Neural cell (in vitro differentiated cells): ENCODE results near the gene POLH. TPM values are rescaled to one million over a fixed set of nuclear protein-coding genes. Genes with fewer than 3 reads are reported as not detected.

Experiments
- H2AFZ ChIP-seq: fragments of 200-600, 300-800 bp; sonication (generic), shearing (Covaris generic); 2 replicates; pipeline ENCODE4 v1.6.0; 2014; ENCODE audit warnings: low read depth, mild to moderate bottlenecking, antibody characterized with exemption, low read length, moderate library complexity
- H3F3A ChIP-seq: fragments of 200-600 bp; shearing (Covaris generic); 2 replicates; pipeline ENCODE4 v1.6.1; 2016; ENCODE audit warnings: mild to moderate bottlenecking, moderate library complexity, mixed read lengths, antibody characterized with exemption, low read length; ENCODE audit not compliant: insufficient read depth, poor library complexity, severe bottlenecking
- H3K27ac ChIP-seq: fragments of 200-600, 300-800 bp; sonication (generic), shearing (Covaris generic); 2 replicates; pipeline ENCODE4 v1.5.1; 2014; ENCODE audit warnings: mild to moderate bottlenecking, low read length, moderate library complexity
- H3K27me3 ChIP-seq: fragments of 300-800, 200-600 bp; sonication (generic), shearing (Covaris generic); 2 replicates; pipeline ENCODE4 v1.6.0; 2014; ENCODE audit warnings: mild to moderate bottlenecking, low read depth, low read length, moderate library complexity; ENCODE audit not compliant: insufficient read depth
- H3K36me3 ChIP-seq: fragments of 300-800, 200-600 bp; sonication (generic), shearing (Covaris generic); 2 replicates; pipeline ENCODE4 v1.5.1; 2014; ENCODE audit warnings: mild to moderate bottlenecking, antibody characterized with exemption, low read length, moderate library complexity; ENCODE audit not compliant: insufficient read depth
- H3K4me2 ChIP-seq: fragments of 300-800, 200-600 bp; sonication (generic), shearing (Covaris generic); 2 replicates; pipeline ENCODE4 v1.6.0; 2014; ENCODE audit warnings: mild to moderate bottlenecking, low read length
- H3K4me3 ChIP-seq: fragments of 300-800, 200-600 bp; sonication (generic), shearing (Covaris generic); 2 replicates; pipeline ENCODE4 v1.5.1; 2014; ENCODE audit warnings: mild to moderate bottlenecking, low read length, moderate library complexity
- H3K79me2 ChIP-seq: fragments of 200-600 bp; shearing (Covaris generic); replicated peaks from 2 replicates; pipeline ENCODE4 v1.6.0; 2014; ENCODE audit warnings: mild to moderate bottlenecking, low read length, moderate library complexity; ENCODE audit not compliant: insufficient read depth
- H3K9ac ChIP-seq: fragments of 300-800, 200-600 bp; sonication (generic), shearing (Covaris generic); 2 replicates; pipeline ENCODE4 v1.6.1; 2016; ENCODE audit warnings: mild to moderate bottlenecking, low read length, mixed read lengths
- H3K9me2 ChIP-seq: fragments of 200-600 bp; shearing (Covaris generic); 2 replicates; pipeline ENCODE4 v1.6.1; 2016; ENCODE audit warnings: mild to moderate bottlenecking, low read length, mixed read lengths; ENCODE audit not compliant: insufficient read depth
- H3K9me3 ChIP-seq: fragments of 200-600, 300-800 bp; sonication (generic), shearing (Covaris generic); 2 replicates; pipeline ENCODE4 v1.6.1; 2016; ENCODE audit warnings: mild to moderate bottlenecking, mixed run types, low read length, moderate library complexity, mixed read lengths
- H4K20me1 ChIP-seq: fragments of 200-600 bp; shearing (Covaris generic); 2 replicates; pipeline ENCODE4 v1.6.1; 2016; ENCODE audit warnings: mild to moderate bottlenecking, mixed run types; ENCODE audit not compliant: insufficient read depth
- CTCF ChIP-seq: fragments of 450-650 bp; IDR thresholded peaks from 2 replicates; pipeline ENCODE4 v1.5.1; 2014; ENCODE audit warnings: antibody characterized with exemption, mild to moderate bottlenecking, moderate library complexity; ENCODE audit not compliant: poor library complexity, severe bottlenecking
- EP300 ChIP-seq: fragments of 450-650 bp; conservative IDR thresholded peaks from 2 replicates; pipeline ENCODE4 v1.6.1; 2014; ENCODE audit warnings: antibody characterized with exemption, mild to moderate bottlenecking, moderate library complexity; ENCODE audit not compliant: poor library complexity, severe bottlenecking
- EZH2 ChIP-seq: fragments of 200-600, 300-800 bp; shearing (Covaris generic), sonication (generic); IDR thresholded peaks from 2 replicates; pipeline ENCODE4 v1.6.1; 2014; ENCODE audit warnings: antibody characterized with exemption, low read length, borderline replicate concordance, mild to moderate bottlenecking; ENCODE audit not compliant: insufficient read depth, poor library complexity, severe bottlenecking
- MXI1 ChIP-seq: fragments of 450-650 bp; conservative IDR thresholded peaks from 2 replicates; pipeline ENCODE4 v1.6.1; 2014; ENCODE audit warnings: antibody characterized with exemption, mild to moderate bottlenecking; ENCODE audit not compliant: poor library complexity, severe bottlenecking
- POLR2AphosphoS5 ChIP-seq: IDR thresholded peaks from 2 replicates; pipeline ENCODE4 v1.6.1; 2012
- RAD21 ChIP-seq: fragments of 450-650 bp; conservative IDR thresholded peaks from 2 replicates; pipeline ENCODE4 v1.6.1; 2014; ENCODE audit warnings: antibody characterized with exemption, mild to moderate bottlenecking, moderate library complexity
- REST ChIP-seq: IDR thresholded peaks from 2 replicates; pipeline ENCODE4 v1.6.1; 2012; ENCODE audit warnings: borderline replicate concordance
- SMC3 ChIP-seq: fragments of 450-650 bp; conservative IDR thresholded peaks from 2 replicates; pipeline ENCODE4 v1.6.1; 2014; ENCODE audit warnings: antibody characterized with exemption, mild to moderate bottlenecking, moderate library complexity; ENCODE audit not compliant: poor library complexity
- TAF1 ChIP-seq: IDR thresholded peaks from 2 replicates; pipeline ENCODE4 v1.6.1; 2012; ENCODE audit warnings: low read depth
- polyA plus RNA-seq: library from polyadenylated mRNA; depleted of rRNA; stranded (reverse); fragments of >200 nt; gene quantifications from 2 replicates; pipeline ENCODE4 v1.2.3, GENCODE V29; 2014

The POLH gene
- polyA plus RNA-seq, 1 donor from 2014 or later, result 6.5 TPM

- H3K27me3 ChIP-seq, result no peaks in the 10 kb centered on the region
- H3K4me3 ChIP-seq, result no peak overlapping the region
- TF ChIP-seq REST, result no peak
- no peak for TF ChIP-seq RAD21
- TF ChIP-seq EZH2, result no peak
- no peak for TF ChIP-seq TAF1
- no peak for TF ChIP-seq EP300
- TF ChIP-seq SMC3, result no peak
- TF ChIP-seq MXI1, result no peak
- TF ChIP-seq POLR2AphosphoS5, result no peak
- no peak for TF ChIP-seq CTCF
- H3K36me3 ChIP-seq, result no peaks in the 10 kb centered on the region
- no peak overlapping the region for H3K9ac ChIP-seq
- H3K27ac ChIP-seq, result no peak overlapping the region
- no peak overlapping the region for H2AFZ ChIP-seq
- H3K79me2 ChIP-seq, result no peaks in the 10 kb centered on the region
- no peaks in the 10 kb centered on the region for H3F3A ChIP-seq
- H3K9me3 ChIP-seq, result no peaks in the 10 kb centered on the region
- no peak overlapping the region for H3K4me2 ChIP-seq
- H4K20me1 ChIP-seq, result no peaks in the 10 kb centered on the region
- no peaks in the 10 kb centered on the region for H3K9me2 ChIP-seq
These were observed 18.0 kb downstream of the POLH start for GRCh38 chr6:43593938-43594337.

GRCh38 chr6:43600595-43600994 lies 24.6 kb downstream of the POLH start:
- no peaks in the 10 kb centered on the region for H3K79me2 ChIP-seq
- no peaks in the 10 kb centered on the region for H3F3A ChIP-seq
- H3K27me3 ChIP-seq, result no peaks in the 10 kb centered on the region
- no peak overlapping the region for H3K4me2 ChIP-seq
- no peak overlapping the region for H3K27ac ChIP-seq
- no peaks in the 10 kb centered on the region for H3K9me3 ChIP-seq
- no peaks in the 10 kb centered on the region for H4K20me1 ChIP-seq
- no peak overlapping the region for H3K9ac ChIP-seq
- TF ChIP-seq CTCF (no peak), TAF1 (no peak), POLR2AphosphoS5 (no peak), SMC3 (no peak), REST (no peak)
- H3K36me3 ChIP-seq, result peaks cover 3% of the 10 kb centered on the region
- no peaks in the 10 kb centered on the region for H3K9me2 ChIP-seq
- no peak overlapping the region for H3K4me3 ChIP-seq
- H2AFZ ChIP-seq, result no peak overlapping the region
